Activated CD4-positive, CD25-positive, alpha-beta regulatory T cell treated with anti-CD3 and anti-CD28 coated beads, Interleukin-2, amount 50 U/mL, for 24 hours (primary cell): ENCODE measurements around the gene CCT8.

Experiments used
- ATAC-seq, 2 donors: fragments of 150-1000 bp; cut with Tn5 transposase; one replicate each; pipeline ENCODE4 v1.10.0; 2021; ENCODE audit warnings: mild to moderate bottlenecking in 1 of 2, moderate library complexity in 1 of 2

CCT8 gene, protein sequence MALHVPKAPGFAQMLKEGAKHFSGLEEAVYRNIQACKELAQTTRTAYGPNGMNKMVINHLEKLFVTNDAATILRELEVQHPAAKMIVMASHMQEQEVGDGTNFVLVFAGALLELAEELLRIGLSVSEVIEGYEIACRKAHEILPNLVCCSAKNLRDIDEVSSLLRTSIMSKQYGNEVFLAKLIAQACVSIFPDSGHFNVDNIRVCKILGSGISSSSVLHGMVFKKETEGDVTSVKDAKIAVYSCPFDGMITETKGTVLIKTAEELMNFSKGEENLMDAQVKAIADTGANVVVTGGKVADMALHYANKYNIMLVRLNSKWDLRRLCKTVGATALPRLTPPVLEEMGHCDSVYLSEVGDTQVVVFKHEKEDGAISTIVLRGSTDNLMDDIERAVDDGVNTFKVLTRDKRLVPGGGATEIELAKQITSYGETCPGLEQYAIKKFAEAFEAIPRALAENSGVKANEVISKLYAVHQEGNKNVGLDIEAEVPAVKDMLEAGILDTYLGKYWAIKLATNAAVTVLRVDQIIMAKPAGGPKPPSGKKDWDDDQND

DNA sequence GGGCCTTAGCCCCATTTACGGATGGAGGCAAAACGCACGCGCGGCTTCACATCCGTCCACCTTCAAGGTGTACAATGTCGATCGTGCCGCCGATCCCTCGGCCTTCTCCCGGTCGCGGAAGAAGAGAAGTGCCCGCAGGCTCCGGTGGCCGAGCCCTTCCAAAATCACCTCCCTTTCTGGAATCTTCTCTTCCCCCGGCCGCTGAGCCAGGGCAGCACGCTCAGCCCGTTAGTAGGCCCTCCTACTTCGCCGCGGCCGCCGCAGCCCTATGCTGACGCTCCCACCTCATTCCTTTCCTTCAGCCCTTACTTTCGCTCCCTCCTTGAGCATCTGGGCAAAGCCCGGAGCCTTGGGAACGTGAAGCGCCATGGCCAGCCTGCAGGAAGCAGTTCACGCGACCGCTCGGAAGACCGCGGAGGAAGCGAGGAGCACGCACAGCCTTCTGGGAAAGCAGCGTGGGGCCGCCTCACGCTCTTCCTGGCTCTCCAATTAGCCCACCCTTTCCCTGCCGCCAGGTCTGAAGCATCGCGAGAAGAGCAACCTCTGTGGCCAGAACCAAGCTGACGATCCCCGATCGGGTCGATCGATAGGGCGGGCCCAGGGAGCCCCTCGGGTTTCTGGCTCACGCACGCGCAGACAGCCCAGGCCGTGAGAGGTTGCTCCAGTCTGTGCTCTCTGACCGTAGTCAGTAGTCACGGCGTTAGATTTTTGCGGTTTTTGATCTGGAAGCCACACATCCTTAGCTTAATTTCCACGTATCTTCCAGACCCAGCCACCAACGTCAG is at the start of gene CCT8:
TSS of gene CCT8 (minus strand) at position 427 of the 785 bp plus-strand sequence. CDS start at position 369, 58 bp downstream.
- peak; percentile 92 to 95 for ATAC-seq

DNA sequence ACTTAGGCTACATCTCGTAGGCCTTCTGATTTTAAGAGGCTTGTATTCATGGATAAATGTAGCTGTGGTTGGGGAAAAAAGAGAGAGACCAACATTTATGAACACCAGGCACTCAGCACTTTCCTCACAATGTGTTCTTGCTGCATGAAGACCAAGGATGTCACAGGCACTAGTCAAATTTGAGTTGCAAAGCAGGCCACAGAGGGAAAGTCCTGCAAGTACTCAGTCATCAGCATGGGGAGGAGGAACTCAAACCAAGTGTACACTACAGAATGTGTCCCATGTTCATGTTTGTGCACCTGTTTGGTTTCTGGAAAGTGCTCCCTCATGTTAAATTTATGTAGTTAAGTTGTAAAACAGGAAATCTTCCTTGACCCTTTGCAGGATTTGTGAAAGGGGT is 48.3 kb upstream of the CCT8 start:
- no peak for ATAC-seq

DNA sequence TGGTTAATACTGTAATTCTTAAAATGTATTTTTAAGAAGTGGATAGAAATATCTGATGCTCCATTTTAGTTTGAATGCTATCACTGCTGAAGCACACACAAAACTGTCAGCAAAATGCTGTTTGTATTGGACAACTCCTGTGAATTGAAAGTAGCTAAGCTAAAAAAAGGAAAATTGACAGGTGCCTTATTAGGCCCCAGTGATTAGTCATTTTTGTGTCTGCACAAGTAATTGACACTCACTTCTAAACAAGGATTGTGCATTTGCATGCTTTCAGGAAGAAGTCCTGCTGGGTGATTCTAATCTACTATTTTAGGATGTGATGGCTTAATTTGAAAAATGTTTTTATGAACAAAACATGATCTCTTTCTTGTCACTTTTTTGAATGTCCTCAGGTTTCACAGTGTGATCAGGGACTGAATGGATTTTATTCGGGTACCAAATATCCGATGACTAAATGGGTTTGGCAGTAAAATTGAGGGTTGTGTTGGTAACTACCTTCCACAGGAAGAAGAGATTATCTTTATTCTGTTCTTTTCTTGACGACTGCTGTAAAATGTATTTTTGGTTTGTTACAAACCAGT is 44.0 kb upstream of the CCT8 start:
- ATAC-seq = no peak

DNA sequence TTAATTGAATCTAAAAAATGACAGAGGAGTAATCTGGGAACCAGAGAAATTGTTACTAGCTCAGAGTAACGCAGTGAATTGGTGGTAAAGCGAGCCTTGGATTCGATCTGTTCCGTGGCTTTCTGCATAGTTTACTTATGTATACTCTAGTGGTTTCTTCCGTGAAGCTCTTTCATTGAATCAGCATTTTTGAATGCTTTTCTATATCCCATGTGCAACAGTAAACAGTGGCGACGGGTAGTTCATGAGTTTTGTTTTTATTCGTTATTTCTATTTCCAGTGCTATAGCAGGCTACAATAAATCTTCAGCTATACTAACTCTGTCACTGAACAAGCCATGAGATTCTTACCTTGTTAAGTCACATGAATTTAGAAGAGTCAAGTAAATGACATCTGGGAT is 42.5 kb upstream of the CCT8 start:
- no peak for ATAC-seq

DNA sequence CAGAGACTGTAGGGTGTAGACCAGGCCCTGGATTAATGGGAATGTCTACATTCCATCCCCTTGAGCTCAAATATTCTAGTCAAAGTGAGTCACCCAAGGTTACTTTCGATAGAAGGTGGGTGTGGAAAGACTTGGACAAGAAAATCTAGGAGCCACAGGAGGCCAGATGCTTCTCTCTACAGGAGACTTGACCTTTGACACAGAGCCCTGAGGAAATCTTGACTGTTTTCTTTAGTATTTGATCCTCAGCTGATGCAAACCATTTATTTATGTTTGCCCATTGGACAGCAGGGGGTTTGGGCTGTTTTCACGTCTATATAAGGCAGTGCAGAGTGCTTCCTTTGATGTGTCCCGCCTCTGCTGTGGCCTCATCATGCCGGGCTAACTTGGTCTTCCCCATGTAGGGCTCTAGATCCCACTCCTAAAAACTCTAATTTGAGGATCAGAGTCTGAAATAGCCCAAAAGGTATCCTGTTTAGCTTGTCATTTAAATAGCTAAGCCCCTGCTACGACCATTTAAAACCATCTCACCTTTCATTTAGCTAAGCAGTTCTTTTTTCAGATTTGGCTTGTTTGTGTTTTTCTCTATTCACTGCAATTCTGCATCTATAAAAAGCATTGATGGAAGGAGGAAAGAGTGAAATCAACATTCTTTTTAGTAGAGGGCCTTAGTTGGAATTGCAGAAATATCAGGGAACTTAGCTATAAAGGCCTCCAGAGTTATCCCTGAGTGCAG is 41.5 kb upstream of the CCT8 start:
- no peak for ATAC-seq

DNA sequence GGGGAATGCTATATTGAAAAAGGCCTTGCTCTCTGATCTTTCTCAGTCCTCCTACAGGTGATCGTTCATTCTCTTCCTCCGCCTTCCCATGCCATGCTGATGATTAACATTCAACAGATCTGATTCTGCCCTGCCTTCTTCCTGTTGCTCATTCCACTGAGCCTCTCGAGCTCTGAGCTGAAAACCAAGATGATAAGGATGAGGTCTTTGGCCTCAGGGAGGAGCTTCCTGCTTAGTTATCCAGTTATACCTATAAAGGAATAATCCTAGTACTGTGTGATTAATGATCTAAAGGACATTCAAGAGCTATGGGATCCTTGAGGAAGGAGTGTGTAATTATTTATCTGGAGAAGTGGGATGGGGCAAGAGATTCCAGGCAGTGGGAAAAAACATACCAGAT is 31.8 kb upstream of the CCT8 start:
- ATAC-seq = no peak

DNA sequence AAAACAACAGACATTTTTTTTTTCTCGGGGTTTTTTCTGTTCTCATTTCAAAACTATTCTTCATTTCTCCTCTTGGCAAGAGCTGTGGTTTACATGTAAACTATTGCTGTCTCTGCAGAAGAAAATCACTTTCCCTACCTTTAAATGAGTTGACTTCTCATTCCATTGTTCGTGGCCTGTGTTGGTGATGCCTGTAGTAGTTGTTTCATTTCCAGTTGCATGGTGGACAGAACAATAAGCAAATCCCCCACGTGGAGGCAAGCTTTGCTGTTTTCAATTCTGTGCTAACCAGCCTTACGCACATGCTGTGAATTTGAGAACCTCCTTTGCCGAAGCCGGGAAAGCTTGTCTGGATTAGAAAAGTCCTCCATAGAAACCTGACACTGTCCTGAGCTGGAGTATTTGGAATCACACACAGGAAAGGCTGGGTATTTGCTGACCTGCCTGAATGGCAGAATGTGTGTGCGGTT is 30.8 kb upstream of the CCT8 start:
- ATAC-seq = no peak

DNA sequence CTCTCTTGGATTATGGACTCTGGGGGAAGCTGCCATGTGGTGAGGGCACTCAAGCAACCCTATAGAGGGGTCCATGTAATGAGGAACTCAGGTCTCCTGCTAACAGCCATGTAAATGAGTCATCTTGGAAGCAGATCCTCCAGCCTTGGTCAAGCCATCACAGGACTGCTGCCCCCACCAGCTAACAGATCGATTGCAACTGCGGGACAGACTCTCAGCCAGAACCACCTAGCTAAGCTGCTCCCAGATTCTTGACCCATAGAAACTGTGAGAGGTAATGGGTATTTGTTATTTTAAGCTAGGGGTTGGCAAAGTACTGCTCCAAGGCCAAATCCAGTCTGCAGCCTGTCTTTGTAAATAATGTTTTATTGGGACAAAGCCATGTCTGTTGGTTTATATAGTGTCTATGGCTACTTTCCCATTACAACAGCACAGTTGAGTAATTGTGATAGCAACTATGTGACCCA is 29.4 kb upstream of the CCT8 start:
- ATAC-seq = no peak

DNA sequence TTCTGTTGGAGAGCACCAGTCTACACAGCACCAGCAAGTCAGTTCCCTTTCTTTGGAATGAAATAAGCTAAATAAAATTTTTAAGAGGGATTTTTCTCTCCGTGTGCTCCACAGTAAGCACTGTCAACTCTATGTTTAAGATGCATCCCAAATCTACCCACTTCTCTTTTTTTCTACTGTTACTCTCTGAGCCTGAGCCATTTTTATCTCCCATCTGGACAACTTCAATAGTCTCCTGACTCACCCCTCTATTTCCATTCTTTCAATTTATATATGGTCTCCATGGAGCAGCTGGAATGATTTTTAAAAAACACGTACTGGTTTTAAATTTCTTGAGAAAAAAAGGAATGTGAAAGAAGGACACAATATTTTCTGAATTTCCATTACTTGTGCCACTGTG is 24.7 kb upstream of the CCT8 start:
- no peak for ATAC-seq

DNA sequence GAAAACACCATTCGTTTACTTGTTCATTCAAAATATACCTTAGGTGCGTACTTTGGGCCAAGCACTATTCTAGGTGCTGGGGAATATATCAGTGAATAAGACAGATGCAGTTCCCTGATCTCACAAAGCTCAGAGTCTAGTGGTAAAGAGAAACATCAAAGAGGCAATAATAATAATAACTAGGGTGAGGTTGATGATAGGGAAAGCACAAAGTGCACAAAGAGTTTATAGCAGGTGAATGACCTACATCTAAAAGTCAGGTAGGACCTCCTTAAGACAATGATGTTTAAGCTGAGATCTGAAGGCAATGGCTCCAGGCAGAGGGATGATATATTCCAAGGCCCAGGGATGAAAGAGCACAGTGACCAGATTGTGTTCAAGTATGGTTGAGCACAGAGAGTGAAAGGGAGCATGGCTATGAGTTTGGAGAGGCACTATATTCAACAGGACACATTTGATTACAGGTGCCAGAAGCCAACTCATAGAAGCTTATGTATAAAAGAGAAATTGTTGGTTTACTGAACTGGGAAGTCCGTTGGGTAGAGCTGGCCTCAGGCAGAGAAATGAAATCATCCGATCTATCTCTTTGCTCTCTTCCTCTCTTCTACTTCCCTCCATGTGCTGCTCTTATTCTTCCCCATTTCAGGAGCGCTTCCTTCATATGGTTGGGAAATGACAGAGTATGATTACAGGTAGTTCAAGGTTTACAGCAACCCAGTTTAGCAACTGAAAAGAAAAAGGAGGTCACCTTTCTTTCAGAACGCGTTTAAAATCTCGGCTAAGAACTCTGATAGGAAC is 23.0 kb upstream of the CCT8 start:
- ATAC-seq = no peak

DNA sequence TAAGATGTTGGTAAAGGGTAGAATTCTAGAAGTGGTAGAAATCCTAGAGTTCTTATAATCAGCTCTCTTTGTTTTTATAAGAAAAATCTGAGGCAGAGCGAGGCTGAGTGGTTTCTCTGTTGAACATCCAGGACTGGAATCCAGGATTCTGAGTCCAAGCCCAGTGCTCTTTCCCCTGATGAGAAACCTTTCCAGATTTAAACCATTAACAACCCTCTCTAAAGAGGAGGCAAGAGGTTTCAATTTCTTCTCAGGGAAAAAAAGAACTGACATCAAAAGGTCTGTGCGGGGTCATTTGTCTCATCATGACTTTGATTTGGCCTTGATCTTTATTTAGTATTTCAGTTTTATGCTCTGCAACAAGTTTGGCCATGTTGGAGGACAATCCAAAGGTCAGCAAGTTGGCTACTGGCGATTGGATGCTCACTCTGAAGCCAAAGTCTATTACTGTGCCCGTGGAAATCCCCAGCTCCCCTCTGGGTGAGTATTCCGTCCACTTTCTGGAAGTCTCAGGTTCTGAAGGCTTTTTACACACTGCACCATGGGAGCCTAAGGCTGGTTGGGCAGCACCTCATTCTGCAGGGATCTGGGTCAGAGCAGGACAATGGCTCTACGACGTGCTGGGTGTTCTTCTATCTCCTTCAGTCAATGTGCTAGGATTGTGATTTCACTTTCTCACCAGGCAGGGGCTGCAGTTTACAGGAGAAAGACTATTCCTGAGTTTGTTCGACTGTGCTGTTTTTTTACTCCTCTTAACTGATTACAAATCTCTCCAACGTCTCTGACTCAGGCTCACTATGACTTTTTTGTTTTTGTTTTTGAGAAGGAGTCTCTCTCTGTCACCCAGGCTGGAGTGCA is 18.9 kb upstream of the CCT8 start:
- peak in 1 of 2 donors; percentile 27 for ATAC-seq

DNA sequence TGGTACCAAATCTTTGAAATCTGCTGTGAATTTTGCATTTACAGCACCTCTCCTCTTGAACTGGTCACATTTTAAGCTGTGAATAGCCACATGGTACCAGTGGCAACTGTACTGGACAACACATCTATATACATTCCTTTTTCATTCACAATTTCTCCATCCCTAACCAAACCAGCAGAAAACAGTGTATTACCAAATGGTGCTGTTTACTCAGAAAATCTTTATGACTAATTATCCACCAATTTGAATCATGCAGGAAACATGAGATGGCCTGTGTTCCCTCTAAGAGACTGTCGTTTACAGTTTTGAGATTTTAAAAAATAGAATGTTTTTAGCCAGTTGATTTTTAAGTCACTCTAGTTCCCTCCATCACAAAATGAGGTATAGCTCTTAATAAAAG is 17.6 kb upstream of the CCT8 start:
- peak in 1 of 2 donors; percentile 45 for ATAC-seq

DNA sequence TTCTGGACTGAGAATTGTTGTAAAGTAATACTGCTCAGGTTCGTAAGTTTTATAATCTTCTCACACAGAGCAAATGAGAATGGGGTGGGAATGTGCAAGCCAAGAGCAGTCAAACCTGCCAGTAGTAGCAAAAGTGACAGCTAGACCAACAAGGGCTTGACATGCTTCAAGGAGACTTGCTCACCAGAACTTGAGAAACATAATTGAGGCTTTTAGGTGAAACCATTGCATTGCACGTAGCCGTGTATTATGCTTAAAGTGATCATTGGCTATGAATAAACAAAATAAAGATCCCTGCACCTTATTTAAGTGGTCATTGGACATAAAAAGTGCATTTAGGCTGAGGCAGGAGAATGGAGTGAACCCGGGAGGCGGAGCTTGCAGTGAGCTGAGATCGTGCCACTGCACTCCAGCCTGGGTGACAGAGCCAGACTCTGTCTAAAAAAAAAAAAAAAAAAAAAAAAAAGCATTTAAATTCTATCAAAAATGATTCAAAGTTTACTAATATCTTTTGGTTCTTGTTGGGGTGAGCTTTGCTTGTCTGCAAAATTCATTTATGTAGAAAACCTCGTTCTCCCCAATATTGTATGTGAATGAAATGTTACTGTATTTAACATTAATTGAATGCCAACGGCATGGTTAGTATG is 11.8 kb upstream of the CCT8 start:
- no peak for ATAC-seq

DNA sequence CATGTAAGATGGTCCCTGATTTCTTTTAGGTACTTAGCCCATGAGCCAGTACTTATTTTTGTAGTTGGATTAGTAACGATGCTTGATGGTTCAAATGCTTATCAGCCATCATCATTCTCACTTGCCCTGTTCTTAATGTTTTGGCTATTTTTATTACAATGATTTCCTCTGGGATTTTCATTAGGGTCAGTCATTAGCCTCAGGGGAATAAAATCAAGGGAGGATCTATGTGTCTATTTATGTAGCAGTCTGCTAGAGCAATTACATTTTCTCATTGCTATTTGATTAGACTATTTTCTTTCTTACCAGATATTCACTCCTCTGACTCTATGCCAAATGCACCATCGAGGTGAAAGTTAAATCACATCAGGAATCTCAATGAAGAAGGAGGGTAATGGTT is 10.9 kb upstream of the CCT8 start:
- ATAC-seq = no peak

DNA sequence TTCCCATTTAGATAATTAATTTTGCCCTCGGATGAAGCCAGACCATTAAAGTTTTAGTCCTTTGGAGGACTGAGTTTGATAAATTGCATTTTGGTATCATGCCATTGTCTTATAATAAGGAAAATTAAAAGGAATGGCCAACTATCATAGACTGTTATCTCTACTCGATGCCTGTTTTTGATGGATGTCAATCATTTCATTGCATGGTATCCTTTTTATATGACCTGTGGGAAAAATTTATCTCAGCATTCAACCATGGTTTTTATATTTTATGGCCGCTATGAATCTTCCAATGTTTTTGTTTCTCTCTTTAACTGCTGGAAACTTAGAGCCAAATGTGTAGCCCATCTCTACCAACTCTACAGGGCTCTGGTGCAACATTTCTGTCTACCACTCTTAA is 9.9 kb upstream of the CCT8 start:
- ATAC-seq = no peak

DNA sequence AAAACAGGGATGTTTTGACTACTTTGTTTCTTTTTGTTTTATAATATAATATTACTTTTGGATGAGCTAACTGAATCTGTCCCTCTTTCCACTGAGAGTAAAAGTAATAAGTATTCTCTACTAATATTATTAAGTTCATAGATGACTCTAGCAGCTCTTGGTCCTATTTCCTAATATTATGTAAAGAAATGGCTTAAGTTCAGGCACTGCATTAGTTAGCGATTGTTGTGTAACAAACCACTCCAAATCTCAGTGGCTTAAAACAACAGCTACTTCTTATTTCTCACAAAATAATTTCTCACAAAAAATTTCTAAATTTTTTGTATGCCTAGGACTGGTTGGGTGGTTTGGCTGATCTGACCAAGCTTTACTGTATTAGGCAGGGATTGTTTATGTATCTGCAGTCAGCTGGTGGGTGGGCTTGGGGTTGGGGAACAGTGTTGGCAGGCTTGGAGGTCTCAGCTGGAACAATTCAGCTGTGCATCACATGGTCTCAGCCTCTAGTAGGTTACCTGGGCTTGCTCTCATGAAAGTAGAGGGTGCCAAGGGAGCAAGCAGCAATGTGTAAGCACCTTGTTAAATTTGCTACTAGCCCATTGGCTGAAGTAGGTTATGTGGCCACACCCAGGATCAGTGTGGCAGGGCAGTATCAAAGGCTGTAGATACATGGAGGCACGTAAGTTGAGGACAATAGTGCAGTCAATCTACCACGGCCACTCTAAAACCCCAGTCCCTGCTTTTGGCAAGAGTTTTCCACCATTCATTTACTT is 8.8 kb upstream of the CCT8 start:
- ATAC-seq = no peak

DNA sequence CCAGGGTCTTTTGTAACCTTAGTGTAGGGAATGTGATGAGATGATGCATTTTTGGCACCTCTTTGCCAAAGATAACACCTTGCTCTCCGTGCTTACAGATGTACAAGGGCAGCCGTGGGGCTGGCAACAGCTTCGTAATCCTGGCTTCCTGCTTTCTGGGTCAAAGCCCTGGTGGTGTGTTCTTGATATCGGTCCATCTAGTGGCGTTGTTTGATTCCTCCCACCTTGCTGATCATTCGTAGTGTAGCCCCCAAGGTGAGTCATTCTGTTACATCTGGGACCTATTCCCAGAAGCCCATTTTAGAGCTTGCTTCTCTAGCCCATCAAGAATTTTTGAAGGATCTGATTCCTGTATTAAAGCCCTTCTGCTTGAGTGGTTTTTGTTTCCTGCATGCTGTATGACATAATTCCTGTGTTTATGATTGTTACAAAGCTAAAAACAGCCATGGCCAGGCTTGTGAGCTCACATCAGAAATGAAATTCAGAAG is 7.0 kb upstream of the CCT8 start:
- no peak for ATAC-seq

DNA sequence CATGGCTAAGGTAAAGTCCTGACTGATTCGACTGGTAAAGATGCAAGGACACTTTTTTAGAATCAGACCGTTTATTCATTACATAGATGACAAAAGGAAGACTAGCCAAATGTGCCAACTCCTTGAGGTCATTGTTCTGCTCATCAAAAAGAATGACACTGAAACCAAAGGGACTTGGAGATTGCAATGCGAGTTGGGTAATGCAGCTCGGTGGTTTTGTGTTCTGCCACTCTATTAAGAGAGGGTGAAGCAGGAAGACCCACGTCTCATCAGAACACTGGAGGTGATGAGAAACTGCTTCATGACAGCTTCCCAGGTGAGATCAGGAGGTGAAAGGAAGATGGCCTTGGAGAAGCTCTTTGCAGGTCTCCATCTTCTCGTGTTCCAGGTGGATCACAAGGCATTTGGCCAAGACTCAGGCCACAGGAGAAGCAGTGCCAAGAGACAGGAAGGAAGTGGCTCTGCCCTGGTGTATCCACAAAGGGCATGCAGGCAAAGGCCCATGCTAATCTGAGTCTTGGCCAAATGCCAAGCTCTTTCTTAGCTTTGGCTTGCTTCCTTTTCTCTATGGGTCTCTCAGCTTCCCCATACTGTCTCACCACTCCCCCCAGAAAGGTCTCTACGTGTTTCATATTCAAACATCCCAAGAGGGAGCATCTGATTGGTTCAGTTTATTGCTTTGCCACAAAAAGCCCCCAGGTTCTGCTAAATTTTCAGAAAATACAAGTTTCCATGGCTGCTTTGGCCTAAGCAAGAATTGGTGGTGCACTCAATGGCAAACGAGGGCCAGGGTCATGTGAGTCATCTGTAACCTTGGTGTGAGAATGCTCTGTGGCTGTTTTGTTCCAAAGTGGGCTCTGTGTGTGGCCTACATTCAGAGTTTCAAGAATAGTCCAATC is 5.7 kb upstream of the CCT8 start:
- ATAC-seq = peak; percentile 55 to 66
